ENCODE measurements around the gene ATP5PO.
"Not testable (repeated sequence)": the region's sequence is repeated elsewhere in the genome, so short reads cannot be mapped to it uniquely, and the experiment has no call there.

DNA sequence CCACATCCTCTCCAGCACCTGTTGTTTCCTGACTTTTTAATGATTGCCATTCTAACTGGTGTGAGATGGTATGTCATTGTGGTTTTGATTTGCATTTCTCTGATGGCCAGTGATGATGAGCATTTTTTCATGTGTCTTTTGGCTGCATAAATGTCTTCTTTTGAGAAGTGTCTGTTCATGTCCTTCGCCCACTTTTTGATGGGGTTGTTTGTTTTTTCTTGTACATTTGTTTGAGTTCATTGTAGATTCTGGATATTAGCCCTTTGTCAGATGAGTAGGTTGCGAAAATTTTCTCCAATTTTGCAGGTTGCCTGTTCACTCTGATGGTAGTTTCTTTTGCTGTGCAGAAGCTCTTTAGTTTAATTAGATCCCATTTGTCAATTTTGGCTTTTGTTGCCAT is 10.6 kb upstream of the ATP5PO start:
- TF ChIP-seq, protein P1, sequence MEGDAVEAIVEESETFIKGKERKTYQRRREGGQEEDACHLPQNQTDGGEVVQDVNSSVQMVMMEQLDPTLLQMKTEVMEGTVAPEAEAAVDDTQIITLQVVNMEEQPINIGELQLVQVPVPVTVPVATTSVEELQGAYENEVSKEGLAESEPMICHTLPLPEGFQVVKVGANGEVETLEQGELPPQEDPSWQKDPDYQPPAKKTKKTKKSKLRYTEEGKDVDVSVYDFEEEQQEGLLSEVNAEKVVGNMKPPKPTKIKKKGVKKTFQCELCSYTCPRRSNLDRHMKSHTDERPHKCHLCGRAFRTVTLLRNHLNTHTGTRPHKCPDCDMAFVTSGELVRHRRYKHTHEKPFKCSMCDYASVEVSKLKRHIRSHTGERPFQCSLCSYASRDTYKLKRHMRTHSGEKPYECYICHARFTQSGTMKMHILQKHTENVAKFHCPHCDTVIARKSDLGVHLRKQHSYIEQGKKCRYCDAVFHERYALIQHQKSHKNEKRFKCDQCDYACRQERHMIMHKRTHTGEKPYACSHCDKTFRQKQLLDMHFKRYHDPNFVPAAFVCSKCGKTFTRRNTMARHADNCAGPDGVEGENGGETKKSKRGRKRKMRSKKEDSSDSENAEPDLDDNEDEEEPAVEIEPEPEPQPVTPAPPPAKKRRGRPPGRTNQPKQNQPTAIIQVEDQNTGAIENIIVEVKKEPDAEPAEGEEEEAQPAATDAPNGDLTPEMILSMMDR (IDR thresholded peaks at IDR 0.05): not testable (repeated sequence)
- TF ChIP-seq POLR2A, EP300, POLR2AphosphoS5 (IDR thresholded peaks at IDR 0.05): not testable (repeated sequence)
